Transverse colon (tissue), 3 donors: ENCODE measurements around the gene GALNT11.

ENCODE experiments used
- EP300 ChIP-seq: sonication (generic); formaldehyde crosslinking; IDR thresholded peaks from one replicate; pipeline ENCODE4 v1.6.1; 2017; ENCODE audit warnings: antibody characterized with exemption, low read depth
- POLR2A ChIP-seq: fragments of 450-650 bp; IDR thresholded peaks from one replicate; pipeline ENCODE4 v1.6.1; 2016; ENCODE audit warnings: antibody characterized with exemption, mild to moderate bottlenecking, moderate library complexity
- TF ChIP-seq, protein P1 (sequence below), 5 experiments: fragments of 200-600 bp in 3 of 5; fragments of 450-650 bp in 2 of 5; sonication (generic) in 3 of 5; IDR thresholded peaks; 1 replicate in 2 of 5; 2 replicates in 3 of 5; pipeline ENCODE4 v1.5.1; 2016 to 2017; ENCODE audit warnings: antibody characterized with exemption in 5 of 5, inconsistent platforms in 3 of 5, mild to moderate bottlenecking in 2 of 5, moderate library complexity in 1 of 5

DNA sequence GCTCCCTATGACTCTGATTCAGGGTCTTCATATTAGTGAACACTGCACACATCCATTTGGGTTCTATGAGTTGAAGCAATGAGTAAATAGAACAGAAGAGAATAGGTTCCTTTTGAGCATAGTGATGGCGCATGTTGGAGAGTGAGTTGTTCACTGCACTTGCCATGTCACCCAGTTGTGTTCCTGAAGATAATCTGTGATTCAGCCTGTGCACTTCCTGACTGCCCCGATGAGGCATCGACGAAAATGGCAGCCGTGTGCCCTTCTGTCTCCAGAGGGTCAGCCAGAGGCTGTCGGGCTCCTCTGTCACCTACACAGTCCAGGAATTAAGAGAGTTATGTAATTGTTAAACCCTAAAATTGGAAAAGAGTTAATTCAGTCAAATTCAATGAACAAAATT lies 94.7 kb downstream of the GALNT11 start:
- no peak for TF ChIP-seq EP300
- TF ChIP-seq, protein P1, sequence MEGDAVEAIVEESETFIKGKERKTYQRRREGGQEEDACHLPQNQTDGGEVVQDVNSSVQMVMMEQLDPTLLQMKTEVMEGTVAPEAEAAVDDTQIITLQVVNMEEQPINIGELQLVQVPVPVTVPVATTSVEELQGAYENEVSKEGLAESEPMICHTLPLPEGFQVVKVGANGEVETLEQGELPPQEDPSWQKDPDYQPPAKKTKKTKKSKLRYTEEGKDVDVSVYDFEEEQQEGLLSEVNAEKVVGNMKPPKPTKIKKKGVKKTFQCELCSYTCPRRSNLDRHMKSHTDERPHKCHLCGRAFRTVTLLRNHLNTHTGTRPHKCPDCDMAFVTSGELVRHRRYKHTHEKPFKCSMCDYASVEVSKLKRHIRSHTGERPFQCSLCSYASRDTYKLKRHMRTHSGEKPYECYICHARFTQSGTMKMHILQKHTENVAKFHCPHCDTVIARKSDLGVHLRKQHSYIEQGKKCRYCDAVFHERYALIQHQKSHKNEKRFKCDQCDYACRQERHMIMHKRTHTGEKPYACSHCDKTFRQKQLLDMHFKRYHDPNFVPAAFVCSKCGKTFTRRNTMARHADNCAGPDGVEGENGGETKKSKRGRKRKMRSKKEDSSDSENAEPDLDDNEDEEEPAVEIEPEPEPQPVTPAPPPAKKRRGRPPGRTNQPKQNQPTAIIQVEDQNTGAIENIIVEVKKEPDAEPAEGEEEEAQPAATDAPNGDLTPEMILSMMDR (IDR thresholded peaks at IDR 0.05) = no peak
- no peak for TF ChIP-seq POLR2A
